Activated B cell treated with CpG ODN at 0.5 μM for 24 hours (primary cell): ENCODE results near the gene ABL1. TPM values are rescaled to one million over a fixed set of nuclear protein-coding genes. Genes with fewer than 3 reads are reported as not detected.

Experiments
- ATAC-seq: fragments of 200-7000 bp; cut with Tn5 transposase; one replicate; pipeline ENCODE4 v1.10.0; 2021; ENCODE audit warnings: low read depth, mild to moderate bottlenecking, moderate library complexity
- CTCF ChIA-PET: fragments of 350-600 bp; sonication (Branson Sonifier 250); formaldehyde crosslinking; loops from one replicate; lab custom pipeline; 2021; ENCODE audit warnings: antibody characterized with exemption; lab: Charles Lee
- POLR2A ChIA-PET: fragments of 350-600 bp; sonication (Branson Sonifier 250); formaldehyde crosslinking; loops from one replicate; lab custom pipeline; 2021; ENCODE audit warnings: antibody characterized with exemption; lab: Charles Lee
- DNase-seq: peaks from one replicate; pipeline ENCODE4 v3.0.0; 2022
- H3K27ac Mint-ChIP-seq: one replicate; pipeline ENCODE4 v1.8.0; 2020; ENCODE audit warnings: mixed read lengths
- H3K27me3 Mint-ChIP-seq: one replicate; pipeline ENCODE4 v1.8.0; 2021; ENCODE audit warnings: mixed read lengths
- H3K36me3 Mint-ChIP-seq: one replicate; pipeline ENCODE4 v1.8.0; 2021; ENCODE audit warnings: low read depth, mixed read lengths
- H3K4me1 Mint-ChIP-seq: one replicate; pipeline ENCODE4 v1.8.0; 2021; ENCODE audit warnings: mixed read lengths
- H3K4me3 Mint-ChIP-seq: one replicate; pipeline ENCODE4 v1.8.0; 2020; ENCODE audit warnings: mild to moderate bottlenecking, mixed read lengths
- H3K9me3 Mint-ChIP-seq: one replicate; pipeline ENCODE4 v1.8.0; 2020; ENCODE audit warnings: mixed read lengths
- CTCF ChIP-seq: fragments of 200-600 bp; IDR thresholded peaks from one replicate; pipeline ENCODE4 v1.8.0; 2022; ENCODE audit warnings: antibody characterized with exemption, mild to moderate bottlenecking
- intact Hi-C: fragments of 100-400 bp; cut with micrococcal nuclease; formaldehyde crosslinking; loops from one replicate; pipeline ENCODE4 v1.15.1; 2024
- total RNA-seq: library from RNA; stranded (reverse); gene quantifications from 2 replicates; pipeline ENCODE4 v1.2.3, GENCODE V29; 2022

Gene ABL1
- total RNA-seq, 1 donor from 2014 or later: 41.6 TPM

DNA sequence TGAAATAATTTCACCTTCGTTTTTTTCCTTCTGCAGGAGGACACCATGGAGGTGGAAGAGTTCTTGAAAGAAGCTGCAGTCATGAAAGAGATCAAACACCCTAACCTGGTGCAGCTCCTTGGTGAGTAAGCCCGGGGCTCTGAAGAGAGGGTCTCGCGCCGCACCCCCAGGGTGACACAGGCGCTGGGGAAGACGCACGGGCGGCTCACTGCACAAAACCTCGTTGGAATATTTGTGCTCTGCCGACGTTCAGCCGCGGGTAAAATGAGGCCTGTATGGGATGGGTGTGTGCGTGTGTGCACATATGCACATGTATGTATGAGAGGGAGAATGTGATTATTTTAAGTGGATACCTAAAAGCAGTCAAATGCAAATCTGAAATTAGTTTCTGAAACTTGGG, 37.0 kb downstream of the ABL1 start:
- peaks cover 51% of the 10 kb centered on the region for H3K36me3 Mint-ChIP-seq
- POLR2A ChIA-PET: no interaction called here
- no peaks in the 10 kb centered on the region for H3K27me3 Mint-ChIP-seq
- no peak overlapping the region for H3K27ac Mint-ChIP-seq
- ATAC-seq (no peak), DNase-seq (no peak)
- CTCF ChIA-PET: interaction anchor here (9.3 kb wide), 1 partner anchor 175 kb away, joined by 161 read pairs; no protein-coding TSS in a partner anchor
- no peaks in the 10 kb centered on the region for H3K9me3 Mint-ChIP-seq
- H3K4me3 Mint-ChIP-seq: no peak overlapping the region
- H3K4me1 Mint-ChIP-seq: peaks cover 17% of the 10 kb centered on the region
- intact Hi-C loops: no loop called here
- TF ChIP-seq CTCF: no peak

DNA sequence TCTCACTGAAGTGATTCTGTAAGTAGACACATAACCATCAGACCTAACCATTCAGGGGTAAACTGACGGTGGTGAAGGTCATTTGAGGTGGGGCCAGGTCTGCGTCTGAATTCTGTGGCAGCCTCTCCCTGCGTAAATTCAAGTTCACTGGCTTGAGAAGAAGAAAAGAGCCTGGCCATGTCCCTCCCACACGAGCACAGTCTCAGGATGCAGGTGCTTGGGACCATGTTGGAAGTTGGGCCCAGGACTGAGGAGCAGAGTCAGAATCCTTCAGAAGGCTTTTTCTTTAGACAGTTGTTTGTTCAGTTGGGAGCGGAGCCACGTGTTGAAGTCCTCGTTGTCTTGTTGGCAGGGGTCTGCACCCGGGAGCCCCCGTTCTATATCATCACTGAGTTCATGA, 37.5 kb downstream of the ABL1 start:
- CTCF ChIA-PET: interaction anchor here (9.3 kb wide), 1 partner anchor 175 kb away, joined by 161 read pairs; no protein-coding TSS in a partner anchor
- Mint-ChIP-seq H3K9me3 (no peaks in the 10 kb centered on the region), H3K36me3 (peaks cover 54% of the 10 kb centered on the region), H3K27ac (no peak overlapping the region), H3K27me3 (no peaks in the 10 kb centered on the region), H3K4me1 (peaks cover 17% of the 10 kb centered on the region), H3K4me3 (no peak overlapping the region)
- POLR2A ChIA-PET: no interaction called here
- no peak for TF ChIP-seq CTCF
- intact Hi-C loops: no loop called here
- ATAC-seq (no peak), DNase-seq (no peak)

DNA sequence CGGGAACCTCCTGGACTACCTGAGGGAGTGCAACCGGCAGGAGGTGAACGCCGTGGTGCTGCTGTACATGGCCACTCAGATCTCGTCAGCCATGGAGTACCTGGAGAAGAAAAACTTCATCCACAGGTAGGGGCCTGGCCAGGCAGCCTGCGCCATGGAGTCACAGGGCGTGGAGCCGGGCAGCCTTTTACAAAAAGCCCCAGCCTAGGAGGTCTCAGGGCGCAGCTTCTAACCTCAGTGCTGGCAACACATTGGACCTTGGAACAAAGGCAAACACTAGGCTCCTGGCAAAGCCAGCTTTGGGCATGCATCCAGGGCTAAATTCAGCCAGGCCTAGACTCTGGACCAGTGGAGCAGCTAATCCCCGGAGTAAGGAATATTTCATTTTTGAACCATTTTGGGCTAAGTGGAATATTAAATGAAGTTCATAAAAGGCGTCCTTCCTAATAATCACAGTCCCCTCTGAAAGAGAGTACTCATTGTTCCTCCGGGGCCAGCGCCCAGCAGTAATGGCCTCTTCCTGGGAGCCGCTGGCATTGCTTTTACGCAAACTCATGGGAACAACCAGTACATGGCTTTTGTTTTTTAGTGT, 38.0 kb downstream of the ABL1 start:
- no peak for TF ChIP-seq CTCF
- DNase-seq (no peak), ATAC-seq (no peak)
- H3K4me1 Mint-ChIP-seq: peaks cover 17% of the 10 kb centered on the region
- peaks cover 55% of the 10 kb centered on the region for H3K36me3 Mint-ChIP-seq
- intact Hi-C loops: no loop called here
- no peak overlapping the region for H3K27ac Mint-ChIP-seq
- no peaks in the 10 kb centered on the region for H3K9me3 Mint-ChIP-seq
- ChIA-PET CTCF (no interaction called here), POLR2A (no interaction called here)
- no peaks in the 10 kb centered on the region for H3K27me3 Mint-ChIP-seq
- H3K4me3 Mint-ChIP-seq: no peak overlapping the region

DNA sequence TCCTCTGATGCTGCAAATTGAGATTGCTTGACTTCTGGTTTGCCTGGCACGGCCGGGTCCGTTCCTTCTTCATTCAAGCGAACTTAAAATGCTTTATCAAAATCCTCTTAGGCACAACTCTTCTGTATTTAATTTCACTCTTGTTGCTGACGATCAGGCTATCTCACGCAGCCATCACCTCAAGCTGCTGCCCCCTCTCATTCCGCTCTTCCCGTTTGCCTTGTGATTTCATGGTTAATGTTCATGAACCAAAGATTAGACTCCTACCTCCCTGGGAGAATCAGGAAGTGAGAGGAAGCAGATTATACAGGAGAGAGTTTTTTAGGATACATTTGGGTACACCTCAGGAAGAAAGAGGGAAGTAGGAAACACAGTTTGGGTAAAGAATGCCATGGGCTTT, 38.9 kb downstream of the ABL1 start:
- CTCF ChIA-PET: no interaction called here
- intact Hi-C loops: no loop called here
- no peak for TF ChIP-seq CTCF
- Mint-ChIP-seq H3K36me3 (peaks cover 63% of the 10 kb centered on the region), H3K27me3 (no peaks in the 10 kb centered on the region), H3K4me3 (no peak overlapping the region), H3K4me1 (peaks cover 17% of the 10 kb centered on the region), H3K27ac (no peak overlapping the region), H3K9me3 (no peaks in the 10 kb centered on the region)
- POLR2A ChIA-PET: no interaction called here
- no peak for DNase-seq
- no peak for ATAC-seq

GRCh38 chr9:130874783-130875182, 39.7 kb downstream of the ABL1 start:
- Mint-ChIP-seq H3K27ac (no peak overlapping the region), H3K36me3 (peaks cover 69% of the 10 kb centered on the region), H3K4me1 (peaks cover 17% of the 10 kb centered on the region), H3K4me3 (no peak overlapping the region), H3K9me3 (no peaks in the 10 kb centered on the region), H3K27me3 (no peaks in the 10 kb centered on the region)
- no peak for ATAC-seq
- intact Hi-C loops: no loop called here
- TF ChIP-seq CTCF: no peak
- ChIA-PET CTCF (interaction anchor here (0.9 kb wide), 1 partner anchor 8 kb away, joined by 5 read pairs; no protein-coding TSS in a partner anchor), POLR2A (no interaction called here)
- no peak for DNase-seq
